HG03571 (cell line): ENCODE measurements around the gene C1orf122.
"Not testable (repeated sequence)": the region's sequence is repeated elsewhere in the genome, so short reads cannot be mapped to it uniquely, and the experiment has no call there.

ENCODE experiments used
- ATAC-seq: cut with Tn5 transposase; IDR thresholded peaks from one replicate; pipeline ENCODE4 v1.9.1; 2021; ENCODE audit not compliant: unreplicated experiment

The C1orf122 gene

GRCh38 chr1:37807555-37808368 lies at the start of gene C1orf122, which contains the start of gene YRDC:
Gene C1orf122 (plus strand): TSS chr1:37807790. CDS start chr1:37808405, 615 bp downstream.
Gene YRDC (minus strand): TSS chr1:37808208. CDS start chr1:37808180, 28 bp downstream.
- ATAC-seq, result peak; percentile 83

DNA sequence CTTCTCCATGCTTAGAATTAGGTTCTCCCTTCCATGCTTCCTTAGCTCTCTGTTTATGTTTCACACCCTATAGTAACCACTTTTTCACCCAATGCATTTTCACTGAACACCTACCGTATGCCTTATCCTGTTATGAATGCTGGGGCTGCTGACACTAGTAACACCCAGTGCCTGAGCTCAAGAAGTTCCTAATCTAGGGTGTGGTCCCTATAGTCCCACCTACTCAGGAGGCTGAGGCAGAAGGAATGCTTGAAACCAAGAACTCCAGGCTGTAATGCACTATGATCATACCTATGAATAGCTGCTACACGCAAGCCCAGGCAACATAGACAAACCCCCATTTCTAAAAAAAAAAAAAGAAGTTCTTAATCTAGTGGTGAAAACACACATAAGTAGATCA lies 48.1 kb upstream of the C1orf122 start:
- no peak for ATAC-seq

DNA sequence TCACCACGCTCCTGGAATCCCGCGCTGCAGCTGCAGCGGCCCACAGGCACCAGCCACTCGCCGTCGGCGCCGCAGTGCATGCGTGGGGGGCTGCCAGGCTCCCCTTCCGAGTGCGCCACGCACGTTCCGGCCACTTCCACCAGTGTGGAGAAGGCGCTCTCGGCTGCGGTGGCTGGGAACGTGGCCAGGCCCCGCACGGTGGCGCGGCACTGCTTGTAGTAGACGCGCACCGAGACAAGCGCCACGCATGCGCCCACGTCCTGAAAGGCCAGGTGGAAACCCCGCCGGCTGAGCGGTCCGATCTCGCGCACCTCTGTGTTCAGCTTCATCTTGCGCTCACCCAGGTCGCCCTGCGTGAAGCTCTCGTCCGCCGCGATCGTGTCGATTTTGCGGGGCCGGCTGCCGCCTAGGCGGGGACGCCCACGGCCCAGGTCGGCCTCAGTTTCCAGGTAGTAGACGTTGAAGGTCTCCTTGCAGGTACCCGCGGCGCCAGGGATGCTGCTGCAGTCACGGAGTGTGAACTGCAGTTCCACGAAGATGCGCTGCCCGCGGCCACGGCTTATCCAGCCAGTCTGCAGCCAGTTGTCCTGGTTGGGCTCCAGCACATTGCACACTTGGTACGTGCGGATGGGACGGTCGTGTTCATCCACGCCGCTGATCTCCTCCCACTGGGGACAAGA lies 46.0 kb upstream of the C1orf122 start:
- no peak for ATAC-seq

DNA sequence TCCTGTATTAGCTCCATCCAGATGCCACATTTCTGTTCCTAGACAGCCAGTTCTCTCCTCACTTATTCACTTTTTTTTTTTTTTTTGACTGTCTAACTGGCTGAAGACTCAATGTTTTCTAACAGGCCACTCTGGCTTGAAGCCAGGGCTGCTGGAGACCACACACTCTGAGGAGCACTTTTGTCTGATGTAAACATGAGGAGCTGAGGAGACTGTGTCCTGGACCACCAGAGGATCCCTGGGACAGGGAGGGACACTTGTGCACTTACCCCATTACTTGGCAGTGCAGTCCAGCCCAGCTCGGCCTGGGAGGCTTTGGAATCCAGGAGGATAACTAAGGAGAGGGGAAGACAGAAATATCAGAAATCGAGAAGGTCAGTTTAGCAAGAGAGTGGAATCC lies 45.1 kb upstream of the C1orf122 start:
- no peak for ATAC-seq

- no peak for ATAC-seq
Observed at GRCh38 chr1:37763791-37764413, 43.7 kb upstream of the C1orf122 start.

DNA sequence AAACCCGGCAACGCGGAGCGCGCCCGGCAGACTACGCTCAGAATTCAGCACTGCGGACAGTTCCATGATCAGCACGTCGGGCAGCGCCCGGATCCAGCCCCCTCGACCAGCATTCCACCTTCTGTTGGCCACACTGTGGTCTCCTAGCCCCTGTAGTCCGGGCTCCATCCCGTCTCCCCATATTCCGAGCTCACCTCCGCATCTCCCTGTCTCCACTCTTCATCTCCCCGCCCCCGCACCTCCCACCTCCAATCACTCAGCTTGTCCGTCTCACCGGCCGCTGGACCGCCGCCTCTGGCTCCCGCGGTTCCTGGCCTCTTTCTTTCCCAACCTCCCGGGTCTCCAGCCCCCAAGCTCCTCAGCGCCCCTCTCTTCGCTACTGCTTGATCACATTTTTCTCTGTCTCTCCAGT lies 43.2 kb upstream of the C1orf122 start:
- ATAC-seq, result no peak

DNA sequence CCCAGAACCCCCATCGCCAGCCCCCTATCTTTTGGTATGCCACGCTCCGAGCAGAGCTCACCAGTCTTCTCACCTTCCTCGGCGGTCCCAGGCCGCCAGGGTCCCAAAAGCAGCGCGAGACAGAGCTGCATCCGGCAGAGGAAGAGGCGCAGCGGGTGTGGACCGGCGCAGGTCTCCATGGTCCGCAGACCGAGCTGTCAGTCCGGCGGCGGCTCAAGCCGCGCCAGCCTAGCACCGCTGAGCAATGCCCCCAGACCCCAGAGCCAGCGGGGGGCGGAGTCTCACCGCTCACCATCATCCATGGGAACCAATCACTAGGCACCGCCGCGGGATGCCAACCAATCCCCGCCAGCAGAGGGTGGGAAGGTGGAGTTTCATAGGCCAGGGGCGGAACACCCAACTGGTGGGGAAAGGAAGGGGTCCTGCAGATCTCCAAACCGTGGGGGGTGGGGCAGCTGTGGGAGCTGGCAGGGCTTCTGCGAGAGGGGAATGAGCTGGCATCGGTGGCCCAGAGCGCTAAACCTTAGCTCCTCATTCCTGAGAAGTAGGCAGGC lies 42.6 kb upstream of the C1orf122 start, which contains the start of gene EPHA10:
EPHA10 (minus strand) TSS at position 233 of the 554 bp plus-strand sequence; CDS start at position 179, 54 bp downstream.
- ATAC-seq, result no peak

DNA sequence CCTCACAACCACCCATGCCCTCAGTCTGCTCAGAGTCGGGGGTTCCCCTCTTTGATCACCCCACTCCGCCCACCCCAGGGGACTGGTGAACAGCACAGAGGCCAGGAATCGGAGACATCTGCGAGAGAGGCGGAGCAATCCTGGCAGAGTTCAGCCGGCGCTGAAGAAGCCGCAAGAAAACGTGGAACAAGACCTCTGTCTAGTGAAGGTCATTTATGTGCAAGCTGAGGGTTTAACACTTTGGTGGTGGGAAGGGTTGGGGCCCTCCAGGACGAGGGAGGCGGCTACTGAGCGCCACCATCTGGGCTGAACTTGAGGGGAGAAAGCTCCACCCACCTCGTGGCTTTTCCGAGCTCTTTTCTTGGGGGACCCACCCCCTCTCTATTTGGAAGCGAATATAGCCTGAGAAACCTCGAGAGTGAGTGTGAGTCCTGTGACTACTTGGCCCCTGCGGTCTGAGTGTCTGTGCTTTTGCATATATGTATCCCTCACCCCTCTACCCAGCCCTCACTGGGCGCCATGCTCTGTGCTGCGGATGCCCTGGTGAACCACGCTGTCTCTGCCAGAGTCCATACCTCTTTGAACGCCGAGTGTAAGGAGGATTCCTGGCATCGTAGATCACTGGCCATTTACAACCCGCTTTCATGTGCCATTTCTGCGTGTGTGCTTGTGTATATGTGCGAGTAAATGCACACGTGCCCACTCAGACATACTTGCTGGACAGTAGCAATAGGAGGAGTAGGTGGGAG lies 41.5 kb upstream of the C1orf122 start:
- ATAC-seq, result no peak

- ATAC-seq, result no peak
Observed at GRCh38 chr1:37767488-37767887, 40.1 kb upstream of the C1orf122 start.

DNA sequence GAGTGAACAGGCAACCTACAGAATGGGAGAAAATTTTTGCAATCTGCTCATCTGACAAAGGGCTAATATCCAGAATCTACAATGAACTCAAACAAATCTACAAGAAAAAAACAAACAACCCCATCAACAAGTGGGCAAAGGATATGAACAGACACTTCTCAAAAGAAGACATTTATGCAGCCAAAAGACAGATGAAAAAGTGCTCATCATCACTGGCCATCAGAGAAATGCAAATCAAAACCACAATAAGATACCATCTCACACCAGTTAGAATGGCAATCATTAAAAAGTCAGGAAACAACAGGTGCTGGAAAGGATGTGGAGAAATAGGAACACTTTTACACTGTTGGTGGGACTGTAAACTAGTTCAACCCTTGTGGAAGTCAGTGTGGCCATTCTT lies 36.1 kb upstream of the C1orf122 start:
- ATAC-seq, result not testable (repeated sequence)

GRCh38 chr1:37776946-37777516 lies 30.6 kb upstream of the C1orf122 start:
- no peak for ATAC-seq

- ATAC-seq, result no peak
Observed at GRCh38 chr1:37778654-37779053, 28.9 kb upstream of the C1orf122 start.

- no peak for ATAC-seq
Observed at GRCh38 chr1:37782491-37782890, 25.1 kb upstream of the C1orf122 start.

GRCh38 chr1:37792943-37793686 lies 14.5 kb upstream of the C1orf122 start:
- no peak for ATAC-seq

DNA sequence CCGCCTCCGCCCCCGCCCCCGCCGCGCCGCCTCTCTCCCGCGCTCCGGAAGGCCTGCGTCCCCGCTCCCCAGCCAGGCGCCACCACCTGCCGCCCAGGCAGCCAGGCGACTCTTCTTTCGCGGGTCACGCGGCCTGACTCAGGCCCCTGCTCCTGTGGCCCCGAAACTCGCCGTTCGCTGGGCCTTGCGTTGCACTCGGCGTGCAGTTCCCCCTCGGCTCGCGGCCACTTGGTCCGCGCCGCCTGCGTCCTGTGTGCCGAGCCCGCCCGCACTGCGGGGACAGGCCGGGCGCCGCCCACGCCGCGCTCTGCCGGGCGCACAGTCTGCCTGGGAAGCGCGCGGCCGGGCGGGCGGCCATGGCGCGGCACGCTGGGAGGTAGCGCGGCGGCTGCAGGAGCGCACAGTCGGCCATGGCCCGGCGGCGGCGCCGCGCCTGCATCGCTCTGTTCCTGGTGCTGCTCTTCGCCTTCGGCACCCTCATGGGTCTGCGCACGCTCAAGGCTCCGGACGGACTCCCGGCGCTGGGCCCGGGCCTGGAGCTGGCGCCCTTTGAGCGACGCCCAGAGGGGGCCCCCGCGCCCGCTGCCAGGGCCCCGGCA lies 13.7 kb upstream of the C1orf122 start, which contains the start of gene MANEAL:
MANEAL (plus strand) TSS at position 75 of the 599 bp plus-strand sequence; CDS start at position 411, 336 bp downstream.
- ATAC-seq, result peak; percentile 46

GRCh38 chr1:37794372-37795339 lies 12.9 kb upstream of the C1orf122 start:
- ATAC-seq, result no peak

DNA sequence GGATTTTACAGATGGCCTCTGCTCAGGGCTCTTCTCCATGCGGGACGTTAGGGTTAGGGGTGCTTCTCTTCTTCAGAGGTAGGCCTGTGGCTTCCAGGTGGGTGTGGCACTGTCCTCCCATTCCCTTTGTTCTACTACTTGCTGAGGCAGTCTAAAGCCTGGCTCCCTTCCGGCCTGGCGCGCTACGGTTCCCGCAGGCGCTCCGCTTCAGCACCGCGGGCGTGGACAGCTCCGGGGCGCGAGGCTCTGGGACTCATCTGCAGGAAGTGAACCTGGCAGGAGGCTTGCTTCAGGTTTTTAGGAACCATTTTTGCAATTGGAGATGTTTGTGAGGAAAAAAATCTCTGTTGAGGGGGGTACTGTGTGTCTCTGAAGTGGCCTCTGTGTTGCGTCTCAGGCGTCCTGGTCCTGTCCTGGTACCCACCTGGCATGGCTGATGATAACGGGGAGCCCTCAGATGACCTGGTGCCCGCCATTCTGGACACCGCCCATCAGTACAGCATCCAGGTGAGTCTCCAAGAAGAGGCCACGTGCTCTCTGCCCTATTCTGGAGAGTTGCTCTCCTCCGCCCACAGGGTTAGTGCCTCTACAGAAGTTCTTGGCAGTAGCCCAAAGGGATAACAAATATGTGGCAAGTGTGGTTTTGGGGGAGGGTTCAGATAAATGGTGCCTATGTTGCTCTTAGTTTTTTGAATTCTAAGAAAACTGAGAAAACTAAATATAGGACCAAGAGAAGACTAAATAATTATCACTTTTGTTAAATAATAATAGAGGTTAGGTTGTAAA lies 12.1 kb upstream of the C1orf122 start:
- ATAC-seq, result no peak
